ENCODE measurements around the gene C22orf39. TPM values are rescaled to one million over a fixed set of nuclear protein-coding genes. Genes with fewer than 3 reads are reported as not detected.

Gene C22orf39
- total RNA-seq, 1 experiment from 2014 or later = 19.3 TPM

- H2AK5ac ChIP-seq (ENCODE audit: insufficient read length, low read length) = no peak overlapping the region
- no peak overlapping the region for H3K18ac ChIP-seq (ENCODE audit: insufficient read length, low read depth, low read length)
- no peak overlapping the region for H4K5ac ChIP-seq (ENCODE audit: insufficient read length, low read depth, low read length)
- no peaks in the 10 kb centered on the region for H3K9me3 ChIP-seq (ENCODE audit: control insufficient read depth, low read depth, low read length)
- no CpG with 5 or more reads among the region's 5 CpGs for WGBS (ENCODE audit: extremely low coverage, insufficient read length, low lambda C conversion rate)
- no peaks in the 10 kb centered on the region for H3K23me2 ChIP-seq (ENCODE audit: insufficient read length, low read depth, low read length, poor library complexity, severe bottlenecking)
- Mint-ChIP-seq H3K9me3 (no peaks in the 10 kb centered on the region), H3K36me3 (ENCODE audit: insufficient read depth in 1 of 3, low read depth in 3 of 3) (peaks cover 27 to 84% (median 65%) of the 10 kb centered on the region in 3 experiments), H3K27ac (no peak overlapping the region), H3K4me3 (no peak overlapping the region), H3K27me3 (ENCODE audit: low read depth) (no peaks in the 10 kb centered on the region), H3K4me1 (no peaks in the 10 kb centered on the region)
- no peak overlapping the region for H3K27ac ChIP-seq (ENCODE audit: insufficient read length, low read depth, low read length)
- H3K23ac ChIP-seq (ENCODE audit: insufficient read length, low read depth, low read length) = no peak overlapping the region
- no peak overlapping the region for H3K4ac ChIP-seq (ENCODE audit: low read depth, low read length)
- H2BK5ac ChIP-seq (ENCODE audit: insufficient read length, low read length) = no peak overlapping the region
- H3K9ac ChIP-seq (ENCODE audit: extremely low read depth, insufficient read length, low read length) = no peak overlapping the region
- H2BK12ac ChIP-seq (ENCODE audit: insufficient read length, low read depth, low read length) = no peak overlapping the region
- H3T11ph ChIP-seq (ENCODE audit: low read length) = no peak overlapping the region
- no peaks in the 10 kb centered on the region for H3K79me1 ChIP-seq (ENCODE audit: insufficient read depth, low read depth, low read length, poor library complexity, severe bottlenecking)
- no peak overlapping the region for H3K56ac ChIP-seq (ENCODE audit: insufficient read length, low read depth, low read length)
- H2AFZ ChIP-seq (ENCODE audit: low read length) = no peak overlapping the region
- H3K14ac ChIP-seq (ENCODE audit: insufficient read depth, low read length) = no peak overlapping the region
- peaks cover 2% of the 10 kb centered on the region; the same call in 1 of the 2 replicates for H3K79me2 ChIP-seq (ENCODE audit: insufficient read depth, low read length)
- no peak for DNase-seq
- no peak overlapping the region for H4K8ac ChIP-seq (replicated peaks; ENCODE audit: insufficient read length, low read depth, low read length)
- no peak overlapping the region for H2BK120ac ChIP-seq (ENCODE audit: low read depth, low read length, poor library complexity, severe bottlenecking)
- H3K4me1 ChIP-seq (ENCODE audit: insufficient read depth, low read length) = no peaks in the 10 kb centered on the region
- H3K27me3 ChIP-seq (ENCODE audit: insufficient read depth, low read length) = no peaks in the 10 kb centered on the region
- H2BK15ac ChIP-seq (ENCODE audit: low read depth, low read length) = no peak overlapping the region
- H4K20me1 ChIP-seq (ENCODE audit: control insufficient read depth, insufficient read depth, insufficient read length) = no peaks in the 10 kb centered on the region
- no peak overlapping the region for H4K91ac ChIP-seq (ENCODE audit: insufficient read length, low read depth, low read length)
- no peak overlapping the region for H2BK20ac ChIP-seq (ENCODE audit: low read depth, low read length, poor library complexity, severe bottlenecking)
- H3K4me2 ChIP-seq (ENCODE audit: insufficient read depth, insufficient read length, low read length) = no peak overlapping the region
- TF ChIP-seq, protein P1, sequence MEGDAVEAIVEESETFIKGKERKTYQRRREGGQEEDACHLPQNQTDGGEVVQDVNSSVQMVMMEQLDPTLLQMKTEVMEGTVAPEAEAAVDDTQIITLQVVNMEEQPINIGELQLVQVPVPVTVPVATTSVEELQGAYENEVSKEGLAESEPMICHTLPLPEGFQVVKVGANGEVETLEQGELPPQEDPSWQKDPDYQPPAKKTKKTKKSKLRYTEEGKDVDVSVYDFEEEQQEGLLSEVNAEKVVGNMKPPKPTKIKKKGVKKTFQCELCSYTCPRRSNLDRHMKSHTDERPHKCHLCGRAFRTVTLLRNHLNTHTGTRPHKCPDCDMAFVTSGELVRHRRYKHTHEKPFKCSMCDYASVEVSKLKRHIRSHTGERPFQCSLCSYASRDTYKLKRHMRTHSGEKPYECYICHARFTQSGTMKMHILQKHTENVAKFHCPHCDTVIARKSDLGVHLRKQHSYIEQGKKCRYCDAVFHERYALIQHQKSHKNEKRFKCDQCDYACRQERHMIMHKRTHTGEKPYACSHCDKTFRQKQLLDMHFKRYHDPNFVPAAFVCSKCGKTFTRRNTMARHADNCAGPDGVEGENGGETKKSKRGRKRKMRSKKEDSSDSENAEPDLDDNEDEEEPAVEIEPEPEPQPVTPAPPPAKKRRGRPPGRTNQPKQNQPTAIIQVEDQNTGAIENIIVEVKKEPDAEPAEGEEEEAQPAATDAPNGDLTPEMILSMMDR (conservative IDR thresholded peaks at IDR 0.05) = no peak
Observed at GRCh38 chr22:19393704-19394103, 53.8 kb downstream of the C22orf39 start.

Other genes with a start within 250 kb of the C22orf39 start
- 11.1 and 11.7 TPM in 2 replicates for gene CLTCL1, start 156.0 kb downstream of the C22orf39 start, total RNA-seq (2021)
- 51.9 and 53.0 TPM in 2 replicates for gene HIRA, start 16.0 kb downstream of the C22orf39 start, total RNA-seq (2021)
- 15.2 and 18.0 TPM in 2 replicates for gene MRPL40, start 15.2 kb downstream of the C22orf39 start, total RNA-seq (2021)
- gene UFD1, start 31.5 kb upstream of the C22orf39 start, total RNA-seq (2021) = 74.4 and 76.0 TPM in 2 replicates
- gene CDC45, start 32.2 kb upstream of the C22orf39 start, total RNA-seq (2021) = 32.7 and 35.7 TPM in 2 replicates
- gene CLDN5, start 76.7 kb upstream of the C22orf39 start, total RNA-seq (2021) = 0.26 and 0.44 TPM in 2 replicates

All from H9 (cell line).